Duodenal mucosa (tissue), 2 donors: ENCODE results near the gene CERS6.
"Not testable (repeated sequence)": the region's sequence is repeated elsewhere in the genome, so short reads cannot be mapped to it uniquely, and the experiment has no call there.

Experiments used
- H3K27ac ChIP-seq: one replicate; pipeline ENCODE4 v1.7.0; 2013; ENCODE audit warnings: low read depth, low read length
- H3K27me3 ChIP-seq, 2 donors: one replicate each; pipeline ENCODE4 v1.7.0; 2013; ENCODE audit warnings: low read length in 2 of 2, control low read depth in 1 of 2; ENCODE audit not compliant: insufficient read depth in 2 of 2, control insufficient read depth in 1 of 2
- H3K36me3 ChIP-seq, 2 donors: one replicate each; pipeline ENCODE4 v1.7.0; 2013; ENCODE audit warnings: low read length in 2 of 2, control low read depth in 1 of 2; ENCODE audit not compliant: insufficient read depth in 2 of 2, control insufficient read depth in 1 of 2
- H3K4me1 ChIP-seq, 2 donors: one replicate each; pipeline ENCODE4 v1.7.0; 2013; ENCODE audit warnings: low read length in 2 of 2, control low read depth in 1 of 2; ENCODE audit not compliant: insufficient read depth in 2 of 2, control insufficient read depth in 1 of 2
- H3K4me3 ChIP-seq, 2 donors: one replicate each; pipeline ENCODE4 v1.7.0; 2013; ENCODE audit warnings: low read length in 2 of 2, low read depth in 1 of 2
- H3K9ac ChIP-seq, 2 donors: one replicate each; pipeline ENCODE4 v1.7.0; 2013; ENCODE audit warnings: low read length in 2 of 2, low read depth in 1 of 2
- H3K9me3 ChIP-seq, 2 donors: one replicate each; pipeline ENCODE4 v1.7.0; 2013; ENCODE audit warnings: low read length in 2 of 2, control low read depth in 1 of 2; ENCODE audit not compliant: control insufficient read depth in 1 of 2

CERS6 gene

GRCh38 chr2:168643979-168644378 lies 187.9 kb downstream of the CERS6 start:
- Histone ChIP-seq H3K27me3 (no peaks in the 10 kb centered on the region), H3K4me3 (no peak overlapping the region), H3K36me3 (no peaks in the 10 kb centered on the region), H3K4me1 (peaks cover 11 to 14% of the 10 kb centered on the region in 2 donors), H3K27ac (no peak overlapping the region), H3K9ac (no peak overlapping the region), H3K9me3 (no peaks in the 10 kb centered on the region)

- Histone ChIP-seq H3K4me1 (peaks cover 0 to 3% of the 10 kb centered on the region in 2 donors), H3K27ac (no peak overlapping the region), H3K4me3 (no peak overlapping the region), H3K27me3 (no peaks in the 10 kb centered on the region), H3K9me3 (no peaks in the 10 kb centered on the region), H3K9ac (no peak overlapping the region), H3K36me3 (no peaks in the 10 kb centered on the region)
Measured at GRCh38 chr2:168645696-168646338, 189.7 kb downstream of the CERS6 start.

GRCh38 chr2:168649105-168649504 lies 193.0 kb downstream of the CERS6 start:
- Histone ChIP-seq H3K4me1 (peaks cover 0 to 3% of the 10 kb centered on the region in 2 donors), H3K9me3 (no peaks in the 10 kb centered on the region), H3K27me3 (no peaks in the 10 kb centered on the region), H3K4me3 (no peak overlapping the region), H3K36me3 (no peaks in the 10 kb centered on the region), H3K9ac (no peak overlapping the region), H3K27ac (no peak overlapping the region)

- Histone ChIP-seq H3K9ac (no peak overlapping the region), H3K36me3 (no peaks in the 10 kb centered on the region), H3K27ac (no peak overlapping the region), H3K4me1 (peaks cover 0 to 5% of the 10 kb centered on the region in 2 donors), H3K27me3 (no peaks in the 10 kb centered on the region), H3K9me3 (no peaks in the 10 kb centered on the region), H3K4me3 (no peak overlapping the region)
Measured at GRCh38 chr2:168649562-168649961, 193.5 kb downstream of the CERS6 start.

GRCh38 chr2:168650139-168650538 lies 194.1 kb downstream of the CERS6 start:
- no peak overlapping the region for H3K9ac ChIP-seq
- no peak overlapping the region for H3K4me3 ChIP-seq
- H3K27me3 ChIP-seq: no peaks in the 10 kb centered on the region
- H3K36me3 ChIP-seq: no peaks in the 10 kb centered on the region
- H3K27ac ChIP-seq: no peak overlapping the region
- H3K9me3 ChIP-seq: no peaks in the 10 kb centered on the region
- peaks cover 3 to 10% of the 10 kb centered on the region in 2 donors for H3K4me1 ChIP-seq

- H3K9ac ChIP-seq: no peak overlapping the region
- peaks cover 4 to 15% of the 10 kb centered on the region in 2 donors for H3K4me1 ChIP-seq
- no peak overlapping the region for H3K4me3 ChIP-seq
- H3K36me3 ChIP-seq: no peaks in the 10 kb centered on the region
- no peaks in the 10 kb centered on the region for H3K9me3 ChIP-seq
- H3K27ac ChIP-seq: no peak overlapping the region
- H3K27me3 ChIP-seq: no peaks in the 10 kb centered on the region
Measured at GRCh38 chr2:168650781-168651180, 194.7 kb downstream of the CERS6 start.

GRCh38 chr2:168652997-168653921 lies 197.2 kb downstream of the CERS6 start:
- Histone ChIP-seq H3K9ac (no peak overlapping the region), H3K9me3 (no peaks in the 10 kb centered on the region), H3K27me3 (no peaks in the 10 kb centered on the region), H3K4me3 (no peak overlapping the region), H3K36me3 (no peaks in the 10 kb centered on the region), H3K4me1 (peaks cover 4 to 15% of the 10 kb centered on the region in 2 donors), H3K27ac (no peak overlapping the region)

GRCh38 chr2:168654705-168655104 lies 198.6 kb downstream of the CERS6 start:
- peaks cover 4 to 12% of the 10 kb centered on the region in 2 donors for H3K4me1 ChIP-seq
- H3K9me3 ChIP-seq: no peaks in the 10 kb centered on the region
- H3K4me3 ChIP-seq: no peak overlapping the region
- no peak overlapping the region for H3K9ac ChIP-seq
- no peak overlapping the region for H3K27ac ChIP-seq
- no peaks in the 10 kb centered on the region for H3K36me3 ChIP-seq
- no peaks in the 10 kb centered on the region for H3K27me3 ChIP-seq

GRCh38 chr2:168655207-168655606 lies 199.1 kb downstream of the CERS6 start:
- Histone ChIP-seq H3K4me3 (no peak overlapping the region), H3K4me1 (peaks cover 4 to 12% of the 10 kb centered on the region in 2 donors), H3K36me3 (no peaks in the 10 kb centered on the region), H3K9me3 (no peaks in the 10 kb centered on the region), H3K9ac (no peak overlapping the region), H3K27me3 (no peaks in the 10 kb centered on the region), H3K27ac (no peak overlapping the region)

- not testable (repeated sequence) for H3K27me3 ChIP-seq
Measured at GRCh38 chr2:168657378-168657777, 201.3 kb downstream of the CERS6 start.

More at GRCh38 chr2:168657378-168657777, 201.3 kb downstream of the CERS6 start:
- H3K4me1 ChIP-seq: peaks cover 4 to 12% of the 10 kb centered on the region in 2 donors
- H3K27ac ChIP-seq, H3K4me3 ChIP-seq, H3K36me3 ChIP-seq, H3K9ac ChIP-seq, H3K9me3 ChIP-seq: not testable (repeated sequence)
